ENCODE results near the gene ZNF740.

The ZNF740 gene

DNA sequence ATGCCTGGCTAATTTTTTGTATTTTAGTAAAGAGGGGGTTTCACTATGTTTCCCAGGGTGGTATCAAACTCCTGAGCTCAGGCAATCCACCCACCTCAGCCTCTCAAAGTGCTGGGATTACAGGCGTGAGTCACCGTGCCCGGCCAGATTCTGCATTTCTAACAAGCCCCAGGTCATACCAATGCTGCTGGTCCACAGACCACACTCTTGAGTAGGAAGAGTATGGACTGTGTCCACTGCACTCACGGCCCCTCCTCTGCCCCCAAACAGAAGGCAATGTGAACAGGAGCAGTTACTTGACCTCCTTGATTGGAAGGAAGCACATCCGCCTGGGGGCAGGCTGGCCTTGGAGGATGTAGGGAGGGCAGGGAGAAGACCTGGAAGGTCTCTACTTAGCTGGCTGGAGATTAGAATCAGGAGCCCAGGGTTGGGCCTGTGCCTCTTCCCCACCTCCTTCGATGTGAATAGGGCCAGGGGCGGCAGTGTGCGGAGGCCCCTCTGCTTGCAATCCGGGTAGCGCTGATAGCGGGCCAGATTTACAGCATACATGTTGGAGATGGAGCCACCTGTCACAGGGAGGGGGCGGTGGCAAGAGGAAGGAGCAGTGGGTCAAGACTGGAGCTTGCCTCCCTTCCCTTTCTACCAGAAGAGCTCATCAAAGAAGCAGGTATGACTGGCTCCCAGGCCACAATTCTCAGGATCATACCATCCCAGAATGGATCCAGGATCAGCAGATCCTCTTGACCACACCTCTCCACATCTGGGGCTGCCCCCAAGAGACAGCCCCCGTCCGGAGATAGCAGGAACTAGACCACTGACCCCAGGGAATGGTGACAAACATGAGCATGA is 9.4 kb upstream of the ZNF740 start:
- TF ChIP-seq, protein P1, sequence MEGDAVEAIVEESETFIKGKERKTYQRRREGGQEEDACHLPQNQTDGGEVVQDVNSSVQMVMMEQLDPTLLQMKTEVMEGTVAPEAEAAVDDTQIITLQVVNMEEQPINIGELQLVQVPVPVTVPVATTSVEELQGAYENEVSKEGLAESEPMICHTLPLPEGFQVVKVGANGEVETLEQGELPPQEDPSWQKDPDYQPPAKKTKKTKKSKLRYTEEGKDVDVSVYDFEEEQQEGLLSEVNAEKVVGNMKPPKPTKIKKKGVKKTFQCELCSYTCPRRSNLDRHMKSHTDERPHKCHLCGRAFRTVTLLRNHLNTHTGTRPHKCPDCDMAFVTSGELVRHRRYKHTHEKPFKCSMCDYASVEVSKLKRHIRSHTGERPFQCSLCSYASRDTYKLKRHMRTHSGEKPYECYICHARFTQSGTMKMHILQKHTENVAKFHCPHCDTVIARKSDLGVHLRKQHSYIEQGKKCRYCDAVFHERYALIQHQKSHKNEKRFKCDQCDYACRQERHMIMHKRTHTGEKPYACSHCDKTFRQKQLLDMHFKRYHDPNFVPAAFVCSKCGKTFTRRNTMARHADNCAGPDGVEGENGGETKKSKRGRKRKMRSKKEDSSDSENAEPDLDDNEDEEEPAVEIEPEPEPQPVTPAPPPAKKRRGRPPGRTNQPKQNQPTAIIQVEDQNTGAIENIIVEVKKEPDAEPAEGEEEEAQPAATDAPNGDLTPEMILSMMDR (IDR thresholded peaks at IDR 0.05; ENCODE audit: low read depth, low read length): no peak
- Histone ChIP-seq H3K27me3 (no peaks in the 10 kb centered on the region), H3K4me1 (peaks cover 26% of the 10 kb centered on the region), H3K36me3 (no peaks in the 10 kb centered on the region), H3K4me3 (ENCODE audit: low read depth, low read length) (no peak overlapping the region), H3K9me3 (no peaks in the 10 kb centered on the region; the same call in 1 of the 2 replicates)
- DNase-seq: peak; percentile 47

DNA sequence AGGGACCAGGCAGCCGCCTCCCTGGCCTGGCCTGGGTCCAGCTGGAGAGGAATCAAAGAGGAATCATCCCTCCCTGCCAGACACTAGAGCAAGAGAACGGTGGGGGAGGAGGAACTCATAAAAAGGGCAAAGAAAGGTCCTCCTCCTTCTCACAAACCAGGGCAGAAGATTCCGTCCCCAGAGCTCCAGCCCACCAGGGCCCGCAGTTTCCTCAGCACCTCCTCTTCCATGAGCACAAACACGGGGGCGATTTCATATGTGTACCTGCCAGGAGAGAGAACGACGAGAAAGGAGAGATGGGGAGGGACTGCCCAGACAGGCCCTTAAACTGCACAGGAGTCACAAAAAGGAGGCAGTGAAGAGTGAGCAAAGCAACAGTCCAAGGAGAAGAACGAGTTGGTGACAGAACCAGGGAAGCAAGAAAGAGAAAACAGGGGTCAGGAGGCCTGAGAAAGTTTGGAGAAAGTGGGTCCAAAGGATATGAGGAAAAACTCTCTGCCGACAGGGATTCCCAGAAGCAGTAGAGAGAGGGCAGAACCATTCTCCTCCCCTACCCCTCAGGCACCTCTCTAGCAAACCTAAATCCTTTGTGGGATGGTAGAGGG is 8.7 kb upstream of the ZNF740 start:
- Histone ChIP-seq H3K9me3 (no peaks in the 10 kb centered on the region; the same call in 1 of the 2 replicates), H3K4me3 (ENCODE audit: low read depth, low read length) (no peak overlapping the region), H3K36me3 (no peaks in the 10 kb centered on the region), H3K4me1 (peaks cover 26% of the 10 kb centered on the region), H3K27me3 (no peaks in the 10 kb centered on the region)
- peak; percentile 88 for DNase-seq
- TF ChIP-seq, protein P1 (IDR thresholded peaks at IDR 0.05; ENCODE audit: low read depth, low read length): no peak

DNA sequence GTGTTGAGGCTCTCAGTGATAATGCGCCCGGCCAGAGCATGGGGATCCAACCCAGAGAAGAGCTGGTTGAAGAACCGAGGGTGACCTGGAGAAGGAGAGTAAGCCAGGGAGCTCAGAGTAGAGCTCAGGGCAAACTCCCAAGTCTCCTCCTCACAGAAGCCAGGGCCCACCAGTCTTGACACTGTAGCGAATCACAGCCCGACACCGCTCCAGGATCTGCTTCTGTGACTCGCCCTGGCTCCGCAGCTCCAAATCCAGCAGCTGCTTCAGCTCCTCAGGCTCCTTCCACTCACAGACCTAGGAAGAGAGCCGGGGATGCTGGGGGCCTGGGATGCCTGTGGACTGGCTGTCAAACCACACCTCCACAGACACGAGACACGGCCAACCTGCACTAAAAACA is 8.2 kb upstream of the ZNF740 start:
- Histone ChIP-seq H3K4me1 (peaks cover 26% of the 10 kb centered on the region), H3K9me3 (no peaks in the 10 kb centered on the region; the same call in 1 of the 2 replicates), H3K27me3 (no peaks in the 10 kb centered on the region), H3K4me3 (ENCODE audit: low read depth, low read length) (no peak overlapping the region), H3K36me3 (no peaks in the 10 kb centered on the region)
- DNase-seq: peak; percentile 44
- TF ChIP-seq, protein P1 (IDR thresholded peaks at IDR 0.05; ENCODE audit: low read depth, low read length): no peak

DNA sequence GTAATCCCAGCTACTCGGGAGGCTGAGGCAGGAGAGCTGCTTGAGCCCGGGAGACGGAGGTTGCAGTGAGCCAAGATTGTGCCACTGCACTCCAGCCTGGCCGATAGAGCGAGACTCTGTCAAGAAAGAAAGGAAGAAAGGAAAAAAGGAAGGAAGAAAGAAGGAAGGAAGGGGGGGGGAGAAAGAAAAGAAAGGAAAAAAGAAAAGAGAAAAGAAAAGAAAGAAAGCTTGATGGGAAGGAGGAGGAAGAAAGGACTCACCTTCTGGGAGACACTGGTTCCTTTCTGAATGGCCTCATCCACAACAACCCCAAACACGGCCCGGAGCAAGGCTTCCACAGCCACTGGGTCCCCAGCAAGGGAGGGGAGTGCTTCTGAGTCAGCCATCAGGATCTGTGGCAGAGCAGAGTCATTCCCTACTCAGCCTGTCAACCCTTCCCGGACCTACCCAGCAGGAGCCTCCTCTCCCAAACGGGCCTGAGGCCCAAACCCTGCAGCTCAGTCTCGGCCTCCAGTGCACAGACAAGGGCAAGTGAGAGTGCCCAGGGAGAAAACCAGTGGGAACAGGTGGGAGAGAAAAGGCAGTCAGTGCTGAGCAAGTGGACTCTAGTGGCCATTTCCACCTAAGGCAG is 7.3 kb upstream of the ZNF740 start:
- Histone ChIP-seq H3K4me1 (peaks cover 26% of the 10 kb centered on the region), H3K4me3 (ENCODE audit: low read depth, low read length) (no peak overlapping the region), H3K27me3 (no peaks in the 10 kb centered on the region), H3K9me3 (no peaks in the 10 kb centered on the region; the same call in 1 of the 2 replicates), H3K36me3 (no peaks in the 10 kb centered on the region)
- TF ChIP-seq, protein P1 (IDR thresholded peaks at IDR 0.05; ENCODE audit: low read depth, low read length): no peak
- no peak for DNase-seq

DNA sequence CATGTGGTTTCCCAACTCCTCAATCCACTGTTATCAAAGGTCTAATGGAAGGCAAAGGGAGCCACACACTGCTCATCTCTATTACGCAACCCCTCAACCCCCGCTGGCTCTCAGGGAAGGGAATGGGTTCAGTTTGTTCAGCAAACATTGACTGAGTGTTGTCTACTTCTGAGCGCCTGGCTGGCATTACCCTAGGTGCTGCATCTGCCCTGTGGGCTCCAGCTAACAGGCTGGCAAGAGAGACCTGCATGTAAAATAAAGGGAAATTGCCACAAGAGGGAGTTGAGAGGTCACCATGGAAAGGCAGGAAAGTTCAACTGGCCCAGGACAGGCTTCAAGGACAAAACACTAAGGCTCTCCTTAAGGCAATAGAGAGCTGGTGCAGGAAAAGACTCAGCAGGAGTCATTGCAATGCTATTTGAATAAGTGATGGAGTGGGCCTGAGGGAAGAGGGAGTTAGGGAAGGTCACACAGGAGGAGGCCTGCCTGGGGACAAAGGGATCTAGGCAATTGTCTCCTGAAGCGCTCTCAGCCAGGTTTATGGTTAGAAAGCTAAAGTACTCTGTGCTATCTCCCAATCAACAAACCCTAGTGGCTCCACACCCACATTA is 5.5 kb upstream of the ZNF740 start:
- H3K36me3 ChIP-seq: no peaks in the 10 kb centered on the region
- no peak for DNase-seq
- peaks cover 26% of the 10 kb centered on the region for H3K4me1 ChIP-seq
- no peaks in the 10 kb centered on the region; the same call in 1 of the 2 replicates for H3K9me3 ChIP-seq
- no peaks in the 10 kb centered on the region for H3K27me3 ChIP-seq
- H3K4me3 ChIP-seq (ENCODE audit: low read depth, low read length): no peak overlapping the region
- TF ChIP-seq, protein P1 (IDR thresholded peaks at IDR 0.05; ENCODE audit: low read depth, low read length): peak; percentile 50

All from BE2C (cell line).